HEK293T (cell line): ENCODE results near the gene CKM.

ENCODE experiments used
- CTCF ChIA-PET: fragments of 350-600 bp; formaldehyde crosslinking; extraction: SDS; loops from one replicate; lab custom pipeline; 2021; ENCODE audit warnings: antibody characterized with exemption, inconsistent platforms; lab: Yijun Ruan, JAX
- POLR2A ChIA-PET: fragments of 350-600 bp; formaldehyde crosslinking; extraction: SDS; loops from one replicate; lab custom pipeline; 2020; ENCODE audit warnings: antibody characterized with exemption, inconsistent platforms; lab: Yijun Ruan, JAX
- DNase-seq: peaks from one replicate; pipeline ENCODE4 v3.0.0; 2012; ENCODE audit warnings: mixed read lengths; ENCODE audit errors: extremely low spot score
- ARNT ChIP-seq: fragments of 450-650 bp; IDR thresholded peaks from 2 replicates; pipeline ENCODE4 v1.6.1; 2017; ENCODE audit warnings: mild to moderate bottlenecking
- BHLHE40 ChIP-seq: fragments of 450-650 bp; IDR thresholded peaks from 2 replicates; pipeline ENCODE4 v1.6.1; 2016; ENCODE audit warnings: mild to moderate bottlenecking, moderate library complexity, borderline replicate concordance
- CTBP1 ChIP-seq: fragments of 450-650 bp; IDR thresholded peaks from 2 replicates; pipeline ENCODE4 v1.6.1; 2016; ENCODE audit warnings: borderline replicate concordance
- ELF4 ChIP-seq: fragments of 450-650 bp; IDR thresholded peaks from 2 replicates; pipeline ENCODE4 v1.6.1; 2017; ENCODE audit warnings: antibody characterized with exemption
- FOXA1 ChIP-seq: fragments of 450-650 bp; IDR thresholded peaks from 2 replicates; pipeline ENCODE4 v1.6.1; 2016; ENCODE audit warnings: mild to moderate bottlenecking
- FOXK2 ChIP-seq: fragments of 450-650 bp; IDR thresholded peaks from 2 replicates; pipeline ENCODE4 v1.6.1; 2016; ENCODE audit warnings: mild to moderate bottlenecking
- FOXM1 ChIP-seq: fragments of 450-650 bp; IDR thresholded peaks from 2 replicates; pipeline ENCODE4 v1.6.1; 2017; ENCODE audit warnings: mild to moderate bottlenecking, borderline replicate concordance
- HDGF ChIP-seq: fragments of 450-650 bp; IDR thresholded peaks from 2 replicates; pipeline ENCODE4 v1.6.1; 2017; ENCODE audit warnings: antibody characterized with exemption, borderline replicate concordance
- L3MBTL2 ChIP-seq: fragments of 450-650 bp; conservative IDR thresholded peaks from 2 replicates; pipeline ENCODE4 v1.6.1; 2016; ENCODE audit warnings: mild to moderate bottlenecking
- LEF1 ChIP-seq: fragments of 450-650 bp; IDR thresholded peaks from 2 replicates; pipeline ENCODE4 v1.6.1; 2017; ENCODE audit warnings: mild to moderate bottlenecking, borderline replicate concordance
- NFRKB ChIP-seq: fragments of 450-650 bp; IDR thresholded peaks from 2 replicates; pipeline ENCODE4 v1.6.1; 2016; ENCODE audit warnings: mild to moderate bottlenecking, moderate library complexity
- SP1 ChIP-seq: fragments of 450-650 bp; IDR thresholded peaks from 2 replicates; pipeline ENCODE4 v1.6.1; 2017
- SUZ12 ChIP-seq: fragments of 450-650 bp; IDR thresholded peaks from 2 replicates; pipeline ENCODE4 v1.6.1; 2016; ENCODE audit warnings: mild to moderate bottlenecking
- TARDBP ChIP-seq: fragments of 450-650 bp; IDR thresholded peaks from 2 replicates; pipeline ENCODE4 v1.6.1; 2016
- ZNF384 ChIP-seq: fragments of 450-650 bp; IDR thresholded peaks from 2 replicates; pipeline ENCODE4 v1.6.1; 2016
- TF ChIP-seq, protein P1 (sequence below): fragments of 450-650 bp; IDR thresholded peaks from 2 replicates; pipeline ENCODE4 v1.6.1; 2016

CKM gene

DNA sequence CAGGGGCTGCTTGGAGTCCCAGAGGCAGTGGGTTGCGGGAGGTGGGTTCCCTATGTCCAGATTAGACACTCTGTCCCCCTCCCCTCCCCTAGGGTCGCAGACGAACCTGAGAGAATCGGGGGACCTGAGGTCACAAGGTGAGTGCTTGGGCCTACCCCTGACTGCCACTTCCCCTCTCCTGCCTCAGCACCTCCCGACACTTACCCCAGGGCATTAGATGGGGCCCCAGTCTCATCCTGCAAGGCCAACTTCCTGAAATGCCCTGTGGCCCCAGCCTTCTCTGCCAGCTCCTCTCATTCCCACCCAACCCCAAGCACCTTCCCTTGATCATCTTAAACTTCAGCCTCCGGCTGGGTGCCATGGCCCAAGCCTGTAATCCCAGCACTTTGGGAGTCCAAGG lies 23.0 kb downstream of the CKM start:
- ChIA-PET POLR2A (interaction anchor here (1.3 to 1.5 kb wide), 4 partner anchors 11 to 122 kb away, joined by 4 to 10 read pairs (median 7); partner anchors contain the start of gene TRAPPC6A), CTCF (no interaction called here)
- TF ChIP-seq L3MBTL2 (no peak), NFRKB (no peak), ZNF384 (no peak), BHLHE40 (no peak), LEF1 (no peak), ELF4 (no peak)
- DNase-seq = no peak

DNA sequence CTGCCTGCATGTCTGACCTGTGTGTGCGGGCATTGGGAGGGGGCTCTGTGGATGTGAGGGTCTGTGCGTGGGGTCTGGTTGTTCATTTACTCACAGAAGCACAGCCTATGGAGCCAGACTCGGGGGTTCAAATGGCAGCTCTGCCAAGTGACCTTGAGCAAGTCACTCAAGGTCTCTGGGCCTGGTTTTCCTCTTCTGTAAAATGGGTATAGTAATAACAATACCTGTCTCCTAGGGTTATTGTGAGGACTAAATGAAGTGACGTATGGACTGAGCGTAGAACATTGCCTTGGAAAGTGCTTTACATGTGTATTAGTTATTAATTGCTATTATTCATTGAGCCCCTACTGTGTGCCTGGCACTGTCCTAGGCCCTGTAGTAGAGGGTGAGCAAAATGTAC lies 24.4 kb downstream of the CKM start:
- TF ChIP-seq NFRKB (no peak), SUZ12 (no peak), TARDBP (no peak), FOXA1 (no peak), ZNF384 (no peak)
- TF ChIP-seq, protein P1, sequence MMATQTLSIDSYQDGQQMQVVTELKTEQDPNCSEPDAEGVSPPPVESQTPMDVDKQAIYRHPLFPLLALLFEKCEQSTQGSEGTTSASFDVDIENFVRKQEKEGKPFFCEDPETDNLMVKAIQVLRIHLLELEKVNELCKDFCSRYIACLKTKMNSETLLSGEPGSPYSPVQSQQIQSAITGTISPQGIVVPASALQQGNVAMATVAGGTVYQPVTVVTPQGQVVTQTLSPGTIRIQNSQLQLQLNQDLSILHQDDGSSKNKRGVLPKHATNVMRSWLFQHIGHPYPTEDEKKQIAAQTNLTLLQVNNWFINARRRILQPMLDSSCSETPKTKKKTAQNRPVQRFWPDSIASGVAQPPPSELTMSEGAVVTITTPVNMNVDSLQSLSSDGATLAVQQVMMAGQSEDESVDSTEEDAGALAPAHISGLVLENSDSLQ = no peak
- ChIA-PET CTCF (no interaction called here), POLR2A (no interaction called here)
- no peak for DNase-seq

DNA sequence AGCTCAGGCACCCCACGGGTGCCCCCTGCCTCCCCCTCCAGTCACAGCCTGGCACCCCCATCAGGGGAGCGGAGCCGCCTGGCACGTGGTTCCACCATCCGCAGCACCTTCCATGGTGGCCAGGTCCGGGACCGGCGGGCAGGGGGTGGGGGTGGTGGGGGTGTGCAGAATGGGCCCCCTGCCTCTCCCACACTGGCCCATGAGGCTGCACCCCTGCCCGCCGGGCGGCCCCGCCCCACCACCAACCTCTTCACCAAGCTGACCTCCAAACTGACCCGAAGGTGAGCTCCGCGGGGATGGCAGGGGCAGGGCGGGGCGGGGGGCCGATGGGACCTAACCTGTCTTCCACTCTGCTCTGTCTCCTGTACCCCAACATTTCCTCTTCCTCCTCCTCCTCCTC lies 25.0 kb downstream of the CKM start:
- DNase-seq = no peak
- no peak for TF ChIP-seq ARNT
- no peak for TF ChIP-seq FOXK2
- no peak for TF ChIP-seq SUZ12
- TF ChIP-seq CTBP1 = no peak
- no peak for TF ChIP-seq BHLHE40
- TF ChIP-seq FOXM1 = no peak
- no peak for TF ChIP-seq HDGF
- TF ChIP-seq SP1 = no peak
- no peak for TF ChIP-seq ZNF384
- no peak for TF ChIP-seq ELF4
- TF ChIP-seq TARDBP = no peak
- no peak for TF ChIP-seq L3MBTL2
- no peak for TF ChIP-seq NFRKB
- CTCF ChIA-PET = no interaction called here
- POLR2A ChIA-PET = interaction anchor here (0.5 kb wide), 1 partner anchor 31 kb away, joined by 3 read pairs; no protein-coding TSS in a partner anchor

DNA sequence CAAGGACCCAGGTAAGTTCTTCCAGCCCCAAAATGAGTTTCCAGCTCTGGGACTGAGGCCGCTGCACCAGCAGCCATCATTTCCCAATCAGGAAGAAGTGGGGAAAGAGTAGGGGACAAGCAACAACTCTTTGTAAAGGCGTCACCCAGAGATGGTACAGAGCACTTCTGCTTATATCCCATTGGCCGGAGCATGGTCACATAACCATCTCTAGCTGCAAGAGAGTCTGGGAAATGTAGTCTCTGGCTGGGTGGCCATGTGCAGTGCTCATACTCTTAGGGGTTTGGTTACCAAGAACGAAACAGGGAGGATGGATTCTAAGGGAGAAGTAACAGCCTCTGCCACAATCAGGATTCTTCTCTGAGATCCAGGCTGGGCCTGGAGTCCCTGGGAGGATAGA lies 26.3 kb downstream of the CKM start:
- DNase-seq = no peak
- POLR2A ChIA-PET = no interaction called here
- TF ChIP-seq FOXM1 (no peak), FOXA1 (no peak), ARNT (no peak), SUZ12 (no peak), ELF4 (no peak), HDGF (no peak), LEF1 (no peak)
- CTCF ChIA-PET = no interaction called here

DNA sequence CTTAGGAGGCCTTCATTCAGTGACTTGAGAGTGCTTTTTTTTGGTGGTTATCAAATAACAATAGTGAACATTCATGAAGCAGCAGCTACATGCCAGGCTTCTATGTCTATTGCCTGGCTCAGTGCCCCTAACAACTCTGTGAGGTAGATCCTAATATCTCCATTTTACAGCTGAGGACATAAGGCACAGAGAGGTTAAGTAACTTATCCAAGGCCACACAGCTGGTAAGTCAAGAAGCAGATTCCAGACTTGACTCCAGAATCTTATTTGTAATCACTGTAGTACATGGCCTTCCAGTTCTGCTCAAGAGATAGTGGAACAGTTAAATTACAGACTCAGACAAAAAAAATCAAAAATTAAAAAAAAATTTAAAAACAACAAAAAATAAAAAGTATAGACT lies 26.8 kb downstream of the CKM start:
- ChIA-PET CTCF (no interaction called here), POLR2A (no interaction called here)
- DNase-seq = no peak
- TF ChIP-seq SUZ12 = no peak
- TF ChIP-seq ZNF384 = no peak
- no peak for TF ChIP-seq L3MBTL2
- no peak for TF ChIP-seq HDGF

DNA sequence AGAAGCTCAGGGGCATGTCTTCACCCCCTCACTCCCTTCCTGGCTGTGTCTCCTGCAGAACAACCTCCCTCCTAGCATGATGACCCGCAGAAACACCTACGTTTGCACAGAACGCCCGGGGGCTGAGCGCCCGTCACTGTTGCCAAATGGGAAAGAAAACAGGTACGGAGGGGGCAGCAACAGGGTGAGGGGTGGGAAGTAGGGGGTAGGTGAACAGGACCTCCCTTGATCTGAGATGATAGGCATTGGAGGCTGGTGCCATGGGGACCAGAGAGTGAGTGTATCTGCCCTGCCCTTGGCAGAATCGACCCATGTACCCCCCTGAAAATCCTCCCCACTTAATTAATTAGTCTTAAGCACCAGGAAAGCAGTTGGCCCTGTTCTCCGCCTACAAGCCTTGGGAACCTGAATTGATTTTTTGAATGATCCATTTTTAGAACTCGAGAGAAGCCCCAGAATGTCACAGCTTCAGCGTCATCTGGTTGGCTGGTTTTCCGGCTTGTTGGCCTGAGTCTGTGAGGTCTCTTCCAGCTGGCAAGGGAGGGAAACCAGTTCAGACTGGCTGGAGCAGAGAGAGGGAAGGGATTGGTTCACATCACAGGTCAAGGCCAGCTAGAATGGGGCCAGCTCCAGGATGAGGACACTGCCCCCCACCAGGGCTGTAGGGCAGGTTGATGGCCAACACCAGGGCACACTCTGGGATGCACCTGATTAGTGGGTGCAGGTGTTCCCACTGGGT lies 28.2 kb downstream of the CKM start:
- ChIA-PET CTCF (no interaction called here), POLR2A (no interaction called here)
- TF ChIP-seq HDGF (no peak), L3MBTL2 (no peak), FOXK2 (no peak), SP1 (no peak), LEF1 (no peak), ELF4 (no peak), BHLHE40 (no peak), NFRKB (no peak), CTBP1 (no peak), SUZ12 (no peak), ZNF384 (no peak), ARNT (no peak), FOXM1 (no peak), FOXA1 (no peak), TARDBP (no peak)
- TF ChIP-seq, protein P1 = no peak
- no peak for DNase-seq

DNA sequence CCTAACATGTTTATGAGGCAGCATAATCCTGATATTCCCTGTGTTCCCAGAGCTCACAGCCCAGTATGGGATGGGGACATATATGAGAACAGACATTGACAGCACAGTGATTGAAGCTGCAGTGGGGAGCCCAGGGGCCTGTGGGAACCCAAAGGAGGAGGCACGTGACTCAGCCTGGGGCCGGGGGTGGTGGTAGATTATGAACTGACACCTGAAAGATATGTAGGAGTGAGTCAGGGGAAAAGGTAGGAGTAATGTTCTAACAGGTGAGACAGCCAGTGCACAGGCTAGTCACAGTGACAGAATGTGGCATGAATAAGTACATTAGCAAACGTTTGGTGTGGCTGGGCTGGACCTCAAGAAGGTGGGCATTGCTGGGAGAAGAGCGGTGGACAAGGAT lies 29.0 kb downstream of the CKM start:
- TF ChIP-seq NFRKB (no peak), FOXK2 (no peak), SUZ12 (no peak), LEF1 (no peak), SP1 (no peak), HDGF (no peak), L3MBTL2 (no peak), ZNF384 (no peak), ELF4 (no peak), FOXM1 (no peak), FOXA1 (no peak), CTBP1 (no peak), ARNT (no peak), BHLHE40 (no peak)
- TF ChIP-seq, protein P1 = no peak
- CTCF ChIA-PET = no interaction called here
- POLR2A ChIA-PET = no interaction called here
- no peak for DNase-seq
